Stimulated activated CD8-positive, alpha-beta memory T cell treated with anti-CD3 and anti-CD28 coated beads, Interleukin-7, amount 100 ng/mL, for 1 hour (primary cell): ENCODE measurements around the gene MSRB3.
"Not testable (repeated sequence)": the region's sequence is repeated elsewhere in the genome, so short reads cannot be mapped to it uniquely, and the experiment has no call there.

Source experiments
- DNase-seq, 2 donors: peaks; one replicate each; pipeline ENCODE4 v3.0.0-alpha.2; 2020; ENCODE audit warnings: low read depth in 2 of 2

Gene MSRB3

DNA sequence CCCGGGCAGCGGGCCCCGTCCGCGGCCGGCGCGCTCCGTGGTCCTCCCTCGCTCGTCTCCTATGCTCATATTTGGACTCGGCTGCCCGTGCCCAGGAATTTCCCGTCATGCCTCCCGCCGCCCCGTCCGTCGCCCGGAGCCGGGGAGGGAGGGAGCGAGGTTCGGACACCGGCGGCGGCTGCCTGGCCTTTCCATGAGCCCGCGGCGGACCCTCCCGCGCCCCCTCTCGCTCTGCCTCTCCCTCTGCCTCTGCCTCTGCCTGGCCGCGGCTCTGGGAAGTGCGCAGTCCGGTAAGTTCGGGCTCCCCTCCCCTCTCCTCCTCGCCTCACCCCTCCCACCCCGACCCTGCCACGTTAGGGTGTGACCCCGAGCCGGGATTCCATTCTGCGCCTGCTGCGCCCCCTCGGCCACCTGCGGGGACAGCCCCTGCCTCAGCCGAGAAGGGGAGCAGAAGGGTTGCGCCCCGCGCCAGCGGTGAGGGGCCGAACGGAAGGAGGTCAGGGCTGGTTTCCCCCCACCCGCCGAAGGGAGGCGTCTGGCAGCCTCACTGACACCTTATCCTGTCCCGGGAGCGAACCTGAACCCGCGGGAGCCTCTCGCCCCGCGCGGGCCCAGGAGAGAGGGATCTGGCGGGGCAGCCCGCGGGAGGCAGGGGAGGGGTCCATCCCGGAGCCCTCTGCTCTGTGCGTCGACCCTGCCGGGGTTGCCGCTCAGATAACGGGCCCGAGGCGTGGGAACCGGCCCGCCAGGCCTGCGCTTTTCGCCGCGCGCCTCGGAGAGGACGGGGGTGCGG lies at the start of gene MSRB3:
TSS of gene MSRB3 (plus strand) at position 108 of the 793 bp plus-strand sequence. CDS start 29,897 bp downstream, outside the sequence.
- DNase-seq: no peak

DNA sequence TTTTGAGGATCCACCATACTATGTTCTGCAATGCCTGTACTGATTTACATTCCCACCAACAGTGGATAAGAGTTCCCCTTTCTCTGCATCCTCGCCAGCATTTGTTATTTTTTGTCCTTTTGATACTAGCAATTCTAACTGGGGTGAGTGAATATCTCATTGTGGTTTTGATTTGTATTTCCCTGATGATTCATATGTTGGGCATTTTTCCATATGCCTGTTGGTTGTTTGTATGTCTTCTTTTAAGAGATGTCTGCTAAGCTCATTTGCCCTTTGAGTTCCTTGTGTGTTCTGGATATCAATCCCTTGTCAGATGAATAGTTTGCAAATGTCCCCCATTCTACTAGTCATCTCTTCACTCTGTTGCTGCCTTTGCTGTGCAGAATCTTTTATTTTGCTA lies 49.0 kb upstream of the MSRB3 start:
- no peak for DNase-seq

DNA sequence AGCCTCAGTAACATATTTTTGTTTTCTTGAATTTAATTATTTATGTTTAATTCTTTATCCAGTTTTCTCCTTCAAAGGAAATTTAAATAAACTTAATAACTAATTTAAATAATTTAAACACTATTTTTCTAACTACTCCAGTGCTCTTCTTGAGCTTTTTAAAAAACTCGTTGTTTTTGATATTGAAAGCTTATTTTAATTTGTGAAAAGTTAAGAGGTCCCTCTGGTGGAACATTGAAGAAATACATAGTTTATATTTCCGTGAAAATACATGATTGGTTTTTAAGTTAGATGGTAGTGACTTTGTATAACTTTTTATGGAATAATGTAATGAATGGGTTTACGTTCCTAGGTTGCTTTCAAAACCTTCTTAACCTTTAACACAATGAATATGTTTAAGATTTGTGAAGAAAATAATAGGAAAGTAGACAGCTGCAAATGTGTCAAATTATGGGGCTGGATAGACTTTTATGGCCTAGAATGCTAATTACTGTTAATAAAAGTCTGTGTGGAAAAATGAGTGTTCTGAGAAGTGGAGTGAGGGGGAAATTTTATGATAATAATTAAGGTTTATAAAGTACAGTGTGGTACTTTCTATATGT lies 45.9 kb upstream of the MSRB3 start:
- DNase-seq: no peak

DNA sequence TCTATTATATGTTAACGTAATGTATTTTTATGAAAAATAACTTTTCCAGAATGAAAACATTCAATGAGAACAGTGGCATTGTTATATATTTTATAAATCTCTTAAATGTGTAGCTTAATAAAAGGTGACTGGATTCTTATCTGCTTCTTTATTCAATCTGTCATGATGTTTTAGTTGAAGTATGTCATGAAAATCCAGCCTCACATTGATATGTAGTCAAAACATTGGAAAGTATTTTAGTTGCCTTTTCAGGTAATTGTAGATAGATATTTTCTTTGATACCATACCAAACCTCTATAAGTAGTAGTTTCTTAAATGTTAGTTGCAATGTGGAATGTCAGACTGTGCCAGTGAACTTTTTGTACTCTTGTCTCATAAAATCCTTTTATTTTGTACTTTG lies 41.3 kb upstream of the MSRB3 start:
- DNase-seq: no peak

DNA sequence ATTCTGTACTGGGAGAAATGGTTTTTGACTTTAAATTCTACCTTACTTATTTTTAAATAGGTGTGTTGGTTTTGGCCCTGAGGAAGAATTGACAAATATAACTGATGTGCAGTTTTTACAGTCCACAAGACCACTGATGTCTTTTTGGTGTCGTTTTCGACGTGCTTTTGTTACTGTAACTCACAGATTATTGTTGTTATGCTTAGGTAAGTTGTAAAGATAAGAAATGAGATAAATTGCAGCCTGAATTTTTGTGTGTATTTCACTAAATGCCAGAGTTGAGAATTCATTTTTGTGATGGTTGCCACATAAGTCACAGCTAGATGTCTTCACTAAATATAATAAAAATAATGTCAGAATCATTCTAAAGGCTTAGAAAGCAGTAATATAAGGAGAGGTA lies 39.9 kb upstream of the MSRB3 start:
- no peak for DNase-seq

DNA sequence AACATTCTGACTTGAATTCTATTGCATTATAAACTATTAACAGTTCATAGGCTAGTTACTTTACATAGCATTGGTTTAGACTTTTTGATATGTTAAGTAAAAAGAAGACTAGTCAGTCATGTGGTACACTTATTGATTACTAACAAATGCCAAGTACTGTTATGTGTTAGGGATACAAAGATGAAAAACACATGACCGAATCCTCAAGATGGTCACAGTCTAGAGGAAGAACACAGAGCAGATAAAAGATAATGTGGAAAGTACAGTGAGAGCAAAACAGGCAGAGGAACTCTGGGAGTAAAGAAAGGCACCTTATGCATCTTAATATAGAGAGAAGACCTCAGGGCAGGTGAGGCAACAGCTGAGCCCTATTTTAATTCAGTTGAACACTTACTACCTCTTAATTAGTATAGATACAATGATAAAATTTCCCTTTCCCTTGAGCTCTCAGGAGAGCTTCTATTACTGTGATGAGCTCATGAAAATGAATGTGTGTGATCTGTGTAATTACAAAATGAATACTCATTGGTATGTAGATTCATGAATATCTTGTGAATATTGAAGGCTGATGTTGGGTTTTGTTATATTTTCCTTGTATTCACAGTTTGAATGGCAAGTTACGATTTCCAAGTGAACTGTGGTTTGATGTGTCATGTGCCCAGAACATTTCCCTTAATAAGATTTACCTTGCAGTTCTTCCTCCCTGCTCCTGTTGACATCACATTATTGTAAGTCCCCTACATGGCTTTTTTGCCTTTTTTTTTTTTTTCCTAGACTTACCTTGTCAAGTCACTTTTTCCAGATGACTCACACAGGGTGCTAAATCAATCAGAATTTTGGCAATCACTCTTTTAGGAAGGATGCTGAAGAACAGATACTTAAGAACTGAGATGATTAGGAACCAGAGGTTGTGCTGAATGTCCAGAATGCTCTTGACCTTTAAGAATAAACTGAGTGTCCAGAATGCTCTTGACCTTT lies 29.5 kb upstream of the MSRB3 start:
- DNase-seq: no peak

DNA sequence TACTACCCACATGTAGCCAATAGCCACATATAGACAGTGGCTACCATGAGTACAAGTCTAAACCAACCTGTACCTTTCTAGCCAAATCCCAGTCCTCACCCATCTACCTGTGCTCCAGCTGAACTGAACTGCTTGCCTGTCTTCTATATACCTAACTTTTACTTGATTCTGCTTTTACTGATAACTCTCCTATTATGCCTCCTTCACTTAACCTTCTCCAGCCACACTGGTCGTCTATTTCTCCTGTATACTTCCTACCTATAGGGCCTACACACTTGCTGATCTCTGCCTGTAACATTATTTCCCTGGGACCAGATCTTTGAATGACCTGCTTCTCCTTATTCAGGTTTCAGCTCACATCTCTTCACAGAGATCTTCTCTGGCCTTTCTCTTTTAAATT lies 26.0 kb upstream of the MSRB3 start:
- no peak for DNase-seq

DNA sequence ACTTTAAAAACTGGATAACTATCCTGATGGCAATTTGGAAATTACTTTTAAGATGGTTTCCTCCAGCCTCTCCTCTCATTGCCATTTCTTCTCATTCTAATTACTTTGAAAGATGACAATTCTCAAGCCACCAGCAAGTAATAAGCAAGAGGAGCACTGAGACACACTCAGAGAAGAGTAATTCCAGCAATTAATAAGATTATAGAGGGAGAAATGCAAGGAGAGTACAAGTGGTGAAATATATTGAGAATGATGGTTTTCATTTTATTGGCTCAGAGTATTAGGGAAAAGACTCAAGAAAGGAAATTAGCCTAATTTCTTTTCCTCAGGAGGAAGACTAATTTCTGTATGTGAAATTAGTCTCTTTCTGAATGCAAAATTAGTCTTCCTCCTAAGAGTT lies 20.5 kb upstream of the MSRB3 start:
- no peak for DNase-seq

DNA sequence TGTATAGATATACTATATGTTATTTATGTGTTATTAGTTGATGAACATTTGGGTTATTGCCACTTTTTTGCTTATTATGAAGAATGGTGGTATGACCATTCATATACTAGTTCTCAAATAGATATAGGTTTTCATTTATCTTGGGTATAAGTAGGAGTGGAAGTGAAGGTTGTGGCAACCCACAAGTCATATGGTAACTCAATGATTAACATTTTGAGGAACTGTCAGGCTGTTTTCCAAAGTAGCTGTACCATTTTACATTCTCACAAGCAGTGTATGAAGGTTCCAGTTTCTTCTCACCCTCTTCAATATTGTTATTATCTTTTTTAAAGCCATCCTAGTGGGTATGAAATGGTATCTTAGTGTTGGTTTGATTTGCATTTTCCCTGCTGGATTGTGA lies 19.0 kb upstream of the MSRB3 start:
- DNase-seq: no peak

DNA sequence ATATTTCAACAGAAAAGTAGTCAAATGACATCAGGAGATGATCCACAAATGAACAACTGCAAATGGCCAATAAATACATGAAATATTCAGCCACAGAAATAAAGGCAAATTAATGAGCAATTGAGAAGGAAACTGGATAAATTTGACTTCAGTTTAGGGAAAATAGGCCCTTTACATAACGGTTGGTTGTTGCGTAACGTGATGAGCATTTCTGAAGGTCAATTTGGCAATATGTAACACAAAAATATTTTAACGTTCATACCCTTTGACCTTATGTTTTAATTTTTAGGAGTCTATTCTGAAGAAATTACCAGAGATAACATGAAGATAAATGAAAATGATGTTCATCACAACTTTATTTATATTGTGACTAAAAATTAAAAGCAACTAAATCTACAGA lies 14.7 kb upstream of the MSRB3 start:
- DNase-seq: no peak

DNA sequence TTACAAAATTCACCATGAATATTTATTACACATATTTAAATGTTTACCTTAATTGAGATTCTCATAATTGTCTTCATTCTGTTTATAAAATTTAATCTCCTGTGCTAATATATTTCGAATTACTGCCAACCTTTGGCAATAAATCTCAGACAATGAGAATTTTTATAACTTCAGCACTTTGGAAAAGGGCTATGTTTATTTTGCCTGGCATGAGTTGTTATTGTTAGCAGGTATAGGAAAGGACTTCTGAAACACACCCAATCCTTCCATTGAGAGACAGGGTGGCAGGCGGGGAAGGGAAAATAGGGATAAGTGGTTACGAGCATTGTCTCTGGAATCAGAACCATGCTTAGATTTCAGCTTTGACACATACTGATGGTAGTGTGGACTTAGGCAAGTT lies 12.1 kb upstream of the MSRB3 start:
- no peak for DNase-seq

DNA sequence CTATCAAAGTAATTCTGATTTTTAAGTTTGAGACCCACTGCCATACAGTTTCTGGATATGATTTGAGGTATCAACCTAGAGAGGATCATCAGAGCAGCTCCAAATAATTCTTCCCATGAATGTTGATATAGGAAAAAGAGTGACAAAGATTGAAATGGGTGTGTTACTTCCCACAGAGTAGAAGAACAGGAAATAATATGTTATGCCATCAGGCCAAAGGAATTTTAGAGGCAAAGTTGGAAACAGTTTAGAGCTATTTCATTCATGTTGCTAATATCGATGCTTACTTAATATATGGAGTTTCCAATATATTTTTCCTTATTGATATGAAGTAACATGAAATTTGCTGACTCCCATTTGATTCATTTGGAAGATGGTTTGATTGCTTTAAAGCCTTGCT lies 8.9 kb upstream of the MSRB3 start:
- DNase-seq: no peak

DNA sequence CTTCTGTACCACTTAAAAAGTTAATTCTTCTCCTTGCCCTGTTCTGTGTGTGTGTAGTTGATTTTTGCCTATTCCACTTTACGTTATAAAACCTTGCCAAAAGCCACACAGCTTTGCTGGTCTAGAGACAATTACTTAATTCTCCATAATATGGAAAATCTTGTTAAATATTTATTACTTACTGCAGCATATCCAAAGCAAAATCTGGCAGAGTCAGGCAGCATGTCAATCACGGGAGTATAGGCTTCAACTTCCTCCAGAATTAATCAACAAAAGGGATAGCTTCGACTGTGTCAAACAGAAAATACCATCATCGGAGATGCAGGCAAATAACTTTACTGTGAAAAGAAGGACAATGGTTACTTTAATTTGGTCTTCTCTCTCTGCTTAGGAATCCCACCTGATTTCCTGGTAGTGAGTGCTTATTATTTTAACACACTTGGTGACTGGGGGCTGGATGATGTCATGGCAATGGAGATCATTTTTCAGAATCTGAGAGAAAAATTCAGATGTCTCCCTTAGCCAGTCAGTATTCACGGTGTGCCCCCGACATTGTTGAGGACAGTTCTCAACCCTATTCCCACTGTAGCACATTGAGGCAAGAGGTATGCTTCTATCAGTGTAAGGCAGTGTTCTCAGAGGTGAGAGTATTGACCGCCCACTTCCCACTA lies 3.7 kb upstream of the MSRB3 start:
- DNase-seq: no peak

DNA sequence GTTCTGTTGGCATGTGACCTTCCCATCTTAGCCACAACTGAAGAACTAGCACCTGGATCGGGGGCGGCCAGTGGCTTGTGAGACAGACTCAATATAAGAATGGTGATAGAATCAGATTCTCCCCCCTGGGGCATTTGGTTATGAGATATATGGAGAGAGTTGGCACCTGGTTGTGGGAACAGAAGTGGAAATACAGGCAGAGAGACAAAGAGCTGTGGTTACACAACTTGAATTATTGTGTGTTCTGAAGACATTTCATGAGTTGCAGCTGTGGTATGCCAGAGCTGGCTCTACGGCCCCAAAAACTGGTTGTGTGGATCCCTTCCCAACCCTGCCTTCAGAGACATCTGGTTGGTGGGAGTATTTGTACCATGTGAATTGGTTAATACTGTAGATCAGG lies 2.9 kb upstream of the MSRB3 start:
- DNase-seq: no peak

DNA sequence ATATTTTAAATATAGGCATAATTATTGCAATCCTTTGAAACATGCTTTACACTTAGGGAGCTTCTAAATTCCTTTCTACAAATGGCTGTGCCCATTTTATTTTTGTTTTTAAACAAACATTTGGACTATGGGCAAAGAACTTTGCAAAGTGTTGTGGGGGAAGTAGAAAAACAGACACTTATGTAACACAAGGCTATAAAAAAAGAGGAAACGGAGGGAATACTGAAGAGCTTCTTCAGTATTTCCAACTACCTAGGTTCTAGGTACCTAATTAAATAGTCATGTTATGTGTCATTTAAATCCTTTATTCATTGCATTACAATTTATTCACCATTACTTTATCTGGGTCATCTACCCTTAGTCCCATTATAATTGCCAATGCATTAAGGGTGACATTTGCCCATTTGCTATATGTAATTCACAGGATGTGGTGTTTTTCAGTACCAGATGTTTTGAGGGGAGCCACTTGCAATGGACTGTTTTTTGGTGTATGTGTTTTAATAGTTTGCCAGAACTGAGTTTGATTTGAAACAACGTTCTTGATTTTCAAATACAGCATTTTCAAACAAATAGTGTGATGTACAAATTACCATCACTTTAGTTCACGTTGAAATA lies 1.5 kb upstream of the MSRB3 start:
- DNase-seq: no peak

DNA sequence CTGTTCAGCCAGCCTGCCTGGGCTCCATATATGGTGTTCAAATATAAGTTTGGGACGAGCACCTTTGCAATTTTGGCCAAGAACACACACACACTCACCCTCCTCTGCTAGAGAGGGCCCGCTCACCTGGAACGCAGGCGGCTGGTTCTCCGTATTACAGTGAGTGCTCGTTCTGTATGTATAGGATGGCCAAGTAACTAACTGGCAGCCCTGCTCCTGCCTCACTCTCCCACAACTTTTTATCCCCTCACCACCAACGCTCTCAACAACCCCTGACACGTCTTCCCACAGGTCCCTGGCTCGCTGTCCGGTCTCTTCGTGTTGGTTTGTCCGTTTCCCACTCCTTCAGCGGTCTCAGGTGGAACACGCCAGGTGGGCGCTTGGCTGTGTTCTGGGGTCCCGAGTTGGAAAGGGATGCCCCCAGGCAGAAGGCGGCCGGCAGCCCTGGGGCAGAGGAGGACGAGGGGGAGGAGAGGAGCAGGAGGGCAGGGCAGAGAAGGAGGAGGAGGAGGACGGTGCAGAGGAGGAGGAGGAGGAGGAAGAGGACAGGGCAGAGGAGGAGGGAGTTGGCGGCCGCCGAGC lies 398 bp upstream of the MSRB3 start:
- no peak for DNase-seq

DNA sequence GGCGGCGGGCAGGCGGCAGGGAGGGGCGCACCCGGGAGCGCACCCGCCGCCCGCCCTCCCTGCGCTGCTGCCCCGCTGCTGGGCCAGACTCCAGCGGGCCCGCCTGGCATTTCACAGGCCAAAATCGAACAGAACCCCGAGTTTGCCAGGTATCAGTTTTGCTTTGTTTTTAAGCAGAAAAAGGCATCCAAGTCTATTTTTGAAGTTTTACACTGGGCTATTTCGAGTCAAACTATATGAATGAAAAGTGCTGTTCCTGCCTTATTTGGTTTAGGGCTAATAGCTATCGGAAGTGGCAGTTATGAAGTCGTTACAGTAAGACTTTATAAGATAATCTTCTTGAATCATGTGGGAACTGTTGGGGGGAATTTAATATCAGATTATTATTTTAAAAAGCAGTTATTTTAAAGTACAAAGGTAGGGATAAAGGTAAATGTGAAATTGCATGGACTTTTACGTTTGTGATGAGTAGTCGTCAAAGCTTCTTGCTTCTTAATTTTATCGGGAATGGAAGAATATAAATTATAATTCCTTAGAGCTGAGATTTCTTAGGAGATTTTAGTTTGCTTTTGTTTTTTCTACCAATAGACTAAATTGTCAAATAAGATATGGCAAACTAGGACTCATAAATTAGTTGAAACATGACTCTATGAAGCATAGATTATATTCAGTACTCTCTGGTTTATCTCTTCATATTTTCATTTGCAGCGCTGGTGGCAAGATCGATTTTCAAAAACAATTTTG lies 1.1 kb downstream of the MSRB3 start:
- no peak for DNase-seq

DNA sequence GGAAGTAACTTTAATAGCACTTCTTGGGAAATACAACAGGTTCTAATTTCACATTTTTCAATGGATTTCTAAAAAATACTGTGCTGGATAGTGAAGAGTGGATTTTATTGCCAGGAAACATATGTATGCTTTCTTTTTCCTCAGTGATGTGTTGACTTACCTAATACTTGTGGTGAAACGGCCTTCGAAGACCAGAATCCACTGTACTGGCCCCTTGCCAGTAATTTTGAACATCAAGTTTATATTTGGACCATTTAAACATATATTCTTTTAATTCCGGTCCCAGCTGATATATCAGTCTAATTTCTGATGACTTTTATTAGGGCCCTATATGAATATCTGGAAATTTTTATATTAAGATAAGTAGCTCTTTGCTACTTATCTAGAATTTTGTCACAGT lies 1.8 kb downstream of the MSRB3 start:
- no peak for DNase-seq

DNA sequence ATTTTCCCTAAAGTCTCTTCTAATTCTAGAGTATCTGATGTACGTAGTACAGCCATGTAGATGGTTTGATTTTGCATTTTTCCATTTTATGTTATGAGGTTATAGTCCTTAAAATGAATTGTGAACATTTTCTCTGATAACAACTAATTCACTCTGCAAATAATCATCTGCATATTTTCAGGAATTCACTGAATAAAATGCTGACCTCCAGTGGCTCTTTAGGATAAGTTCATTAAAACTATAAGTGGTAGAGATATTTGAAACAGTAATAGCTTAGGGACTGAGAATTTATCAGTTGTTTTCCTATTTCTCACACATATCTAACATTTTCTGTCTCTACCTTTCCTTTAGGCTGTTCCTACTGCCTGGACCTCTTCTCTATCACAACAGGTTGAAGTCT lies 4.4 kb downstream of the MSRB3 start:
- no peak for DNase-seq

DNA sequence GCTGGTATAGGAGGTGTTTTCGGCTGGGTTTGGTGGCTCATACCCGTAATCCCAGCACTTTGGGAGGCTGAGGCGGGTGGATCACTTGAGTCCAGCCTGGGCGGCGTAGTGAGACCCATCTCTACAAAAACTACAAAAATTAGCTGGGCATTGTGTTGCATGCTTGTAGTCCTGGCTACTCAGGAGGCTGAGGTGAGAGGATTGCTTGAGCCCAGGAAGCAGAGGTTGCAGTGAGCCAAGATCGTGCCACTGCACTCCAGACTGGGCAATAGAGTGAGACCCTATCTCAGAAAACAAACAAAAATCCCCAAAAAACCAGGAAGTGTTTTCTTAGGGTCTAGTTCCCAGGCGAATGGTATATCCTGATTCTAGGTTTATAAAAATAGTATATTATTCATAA lies 7.0 kb downstream of the MSRB3 start:
- DNase-seq: not testable (repeated sequence)
